Mammary epithelial cell (primary cell): ENCODE measurements around the gene NKAIN1.

Source experiments
- EZH2 ChIP-seq: IDR thresholded peaks from 2 replicates; pipeline ENCODE4 v1.6.1; 2012; ENCODE audit warnings: low read length, inconsistent platforms, borderline replicate concordance
- TF ChIP-seq, protein P1 (sequence below), 2 donors: IDR thresholded peaks in 1 of 2; conservative IDR thresholded peaks in 1 of 2; 2 replicates each; pipeline ENCODE4 v1.5.1; 2011 to 2012; ENCODE audit warnings: inconsistent platforms in 2 of 2, low read length in 2 of 2, mild to moderate bottlenecking in 2 of 2, control low read depth in 1 of 2, low read depth in 1 of 2; ENCODE audit not compliant: insufficient read depth in 1 of 2; ENCODE audit errors: extremely low read depth in 1 of 2

DNA sequence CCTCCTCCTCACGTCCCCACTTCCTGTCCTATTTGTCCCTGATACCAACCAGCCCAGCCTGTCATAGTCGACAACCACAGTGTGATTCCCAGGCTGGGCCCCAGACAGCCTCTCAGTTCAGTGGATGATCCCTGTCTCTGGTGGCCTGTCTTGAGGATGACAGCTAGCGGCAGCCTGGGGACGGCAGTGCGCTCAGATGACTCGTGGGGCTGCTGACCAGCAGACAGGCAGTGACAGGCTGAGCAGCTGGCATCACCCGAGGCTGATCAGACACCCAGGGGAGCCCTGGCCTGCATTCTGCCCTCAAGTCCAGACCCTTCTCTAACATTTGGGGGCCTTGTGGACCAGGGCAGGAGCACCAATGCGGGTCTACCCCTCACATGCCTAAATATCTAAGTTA is 21.0 kb downstream of the NKAIN1 start:
- no peak for TF ChIP-seq EZH2
- TF ChIP-seq, protein P1, sequence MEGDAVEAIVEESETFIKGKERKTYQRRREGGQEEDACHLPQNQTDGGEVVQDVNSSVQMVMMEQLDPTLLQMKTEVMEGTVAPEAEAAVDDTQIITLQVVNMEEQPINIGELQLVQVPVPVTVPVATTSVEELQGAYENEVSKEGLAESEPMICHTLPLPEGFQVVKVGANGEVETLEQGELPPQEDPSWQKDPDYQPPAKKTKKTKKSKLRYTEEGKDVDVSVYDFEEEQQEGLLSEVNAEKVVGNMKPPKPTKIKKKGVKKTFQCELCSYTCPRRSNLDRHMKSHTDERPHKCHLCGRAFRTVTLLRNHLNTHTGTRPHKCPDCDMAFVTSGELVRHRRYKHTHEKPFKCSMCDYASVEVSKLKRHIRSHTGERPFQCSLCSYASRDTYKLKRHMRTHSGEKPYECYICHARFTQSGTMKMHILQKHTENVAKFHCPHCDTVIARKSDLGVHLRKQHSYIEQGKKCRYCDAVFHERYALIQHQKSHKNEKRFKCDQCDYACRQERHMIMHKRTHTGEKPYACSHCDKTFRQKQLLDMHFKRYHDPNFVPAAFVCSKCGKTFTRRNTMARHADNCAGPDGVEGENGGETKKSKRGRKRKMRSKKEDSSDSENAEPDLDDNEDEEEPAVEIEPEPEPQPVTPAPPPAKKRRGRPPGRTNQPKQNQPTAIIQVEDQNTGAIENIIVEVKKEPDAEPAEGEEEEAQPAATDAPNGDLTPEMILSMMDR (conservative IDR thresholded peaks at IDR 0.05 in 1 of 2, IDR thresholded peaks at IDR 0.05 in 1 of 2; ENCODE audit: extremely low read depth in 1 of 2, insufficient read depth in 1 of 2, low read depth in 1 of 2, low read length in 2 of 2): no peak
